NB4 (cell line): ENCODE measurements around the gene DEXI.
A peak's percentile ranks its signal among the peaks of the same experiment; 100 is the strongest.

Source experiments
- MYC ChIP-seq: IDR thresholded peaks from 2 replicates; pipeline ENCODE4 v1.6.1; 2011; ENCODE audit warnings: low read depth, low read length
- TF ChIP-seq, protein P1 (sequence below): IDR thresholded peaks from one replicate; pipeline ENCODE4 v1.5.1; 2012; ENCODE audit warnings: low read depth, low read length
- TF ChIP-seq, protein P2 (sequence below): IDR thresholded peaks from 2 replicates; pipeline ENCODE4 v1.6.1; 2011; ENCODE audit warnings: low read depth, low read length

DNA sequence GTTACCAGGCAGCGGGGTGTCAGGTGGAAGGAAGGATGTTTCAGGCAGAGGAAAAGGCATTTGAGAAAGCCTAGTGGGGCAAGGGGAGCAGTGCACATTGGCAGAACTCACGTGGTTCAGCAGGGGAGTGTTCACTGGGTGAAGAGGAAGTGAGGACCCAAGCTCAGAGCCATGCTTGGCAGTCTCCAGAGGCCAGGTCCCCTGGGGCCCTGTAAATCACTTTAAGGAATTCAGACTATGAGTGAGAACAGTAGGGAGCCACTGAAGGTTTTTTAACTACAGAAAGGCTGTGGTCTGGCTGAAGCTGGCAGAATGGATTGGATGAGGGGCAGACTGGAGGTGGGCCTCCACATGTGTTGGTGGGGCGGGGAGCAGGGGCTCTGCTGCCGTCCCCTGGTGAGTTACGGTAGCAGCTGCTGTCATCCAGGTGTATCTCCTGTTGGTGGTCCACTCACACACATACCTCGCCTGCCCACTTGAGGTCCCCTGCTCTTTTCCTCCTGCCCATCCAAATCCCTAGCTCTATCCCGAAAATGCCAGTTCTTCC is 7.2 kb upstream of the DEXI start:
- TF ChIP-seq, protein P1, sequence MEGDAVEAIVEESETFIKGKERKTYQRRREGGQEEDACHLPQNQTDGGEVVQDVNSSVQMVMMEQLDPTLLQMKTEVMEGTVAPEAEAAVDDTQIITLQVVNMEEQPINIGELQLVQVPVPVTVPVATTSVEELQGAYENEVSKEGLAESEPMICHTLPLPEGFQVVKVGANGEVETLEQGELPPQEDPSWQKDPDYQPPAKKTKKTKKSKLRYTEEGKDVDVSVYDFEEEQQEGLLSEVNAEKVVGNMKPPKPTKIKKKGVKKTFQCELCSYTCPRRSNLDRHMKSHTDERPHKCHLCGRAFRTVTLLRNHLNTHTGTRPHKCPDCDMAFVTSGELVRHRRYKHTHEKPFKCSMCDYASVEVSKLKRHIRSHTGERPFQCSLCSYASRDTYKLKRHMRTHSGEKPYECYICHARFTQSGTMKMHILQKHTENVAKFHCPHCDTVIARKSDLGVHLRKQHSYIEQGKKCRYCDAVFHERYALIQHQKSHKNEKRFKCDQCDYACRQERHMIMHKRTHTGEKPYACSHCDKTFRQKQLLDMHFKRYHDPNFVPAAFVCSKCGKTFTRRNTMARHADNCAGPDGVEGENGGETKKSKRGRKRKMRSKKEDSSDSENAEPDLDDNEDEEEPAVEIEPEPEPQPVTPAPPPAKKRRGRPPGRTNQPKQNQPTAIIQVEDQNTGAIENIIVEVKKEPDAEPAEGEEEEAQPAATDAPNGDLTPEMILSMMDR, result peak; percentile 24
- TF ChIP-seq, protein P2, sequence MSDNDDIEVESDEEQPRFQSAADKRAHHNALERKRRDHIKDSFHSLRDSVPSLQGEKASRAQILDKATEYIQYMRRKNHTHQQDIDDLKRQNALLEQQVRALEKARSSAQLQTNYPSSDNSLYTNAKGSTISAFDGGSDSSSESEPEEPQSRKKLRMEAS, result peak; percentile 95
- peak; percentile 75 for TF ChIP-seq MYC
